Activated CD8-positive, alpha-beta memory T cell treated with anti-CD3 and anti-CD28 coated beads, Interleukin-2, amount 50 U/mL, for 48 hours (primary cell): ENCODE results near the gene TOP2B.

Source experiments
- DNase-seq: peaks from one replicate; pipeline ENCODE4 v3.0.0-alpha.2; 2020

TOP2B gene

DNA sequence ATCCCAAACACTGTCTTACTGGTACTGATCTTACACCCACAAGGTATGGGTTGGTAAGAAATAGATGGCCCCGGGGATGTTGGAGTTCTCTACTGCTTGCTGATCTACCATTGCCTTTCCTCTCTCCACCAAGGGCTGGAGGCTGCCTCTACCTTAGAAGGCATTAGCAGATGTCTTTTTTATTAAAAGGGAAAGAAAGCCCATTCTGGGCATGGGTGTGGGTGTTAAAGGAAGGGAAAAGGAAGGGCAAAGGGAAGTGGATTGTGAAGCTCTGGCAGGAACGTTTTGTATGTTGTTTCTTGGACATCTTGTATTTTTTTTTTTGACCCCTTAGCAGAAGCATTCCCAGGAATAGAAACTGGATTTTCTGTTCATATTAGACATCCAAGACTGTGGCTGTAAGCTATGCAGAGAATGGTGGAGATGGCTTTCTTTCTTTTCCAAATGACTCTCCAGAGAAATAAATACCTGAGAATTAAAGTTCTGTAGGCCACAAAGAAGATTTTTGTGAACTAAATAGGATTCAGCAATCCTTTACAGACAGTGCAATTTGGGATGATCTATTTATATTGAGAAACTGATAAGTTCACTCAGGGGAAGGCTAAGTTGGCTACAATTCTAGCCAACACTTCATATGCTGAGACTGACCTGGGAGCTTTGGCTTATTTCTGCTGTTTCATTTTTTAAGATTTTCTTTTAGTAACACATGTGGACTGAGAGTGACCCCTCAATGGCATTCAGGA is 108.8 kb downstream of the TOP2B start:
- DNase-seq = no peak

GRCh38 chr3:25554376-25554775 is 110.3 kb downstream of the TOP2B start:
- no peak for DNase-seq

- DNase-seq = no peak
Measured at GRCh38 chr3:25552251-25552650, 112.5 kb downstream of the TOP2B start.

DNA sequence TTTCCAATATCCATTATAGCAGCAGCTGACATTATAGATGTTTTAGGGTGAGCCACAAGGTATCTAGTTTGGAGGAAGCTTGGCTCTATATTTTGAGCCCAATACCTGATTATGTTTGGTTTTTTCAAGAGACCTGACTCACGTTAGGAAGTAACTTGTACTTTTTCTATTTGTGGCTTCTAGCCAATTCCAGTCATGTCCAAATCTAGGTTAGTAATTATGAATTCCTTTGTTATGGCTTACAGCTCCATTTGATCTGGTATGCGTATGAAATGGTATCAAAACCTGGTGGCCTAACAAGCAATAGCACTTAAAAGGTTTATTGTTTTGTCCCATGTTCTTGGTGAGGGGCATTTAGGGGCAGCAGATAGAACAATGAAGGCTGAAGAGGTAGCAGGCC is 115.9 kb downstream of the TOP2B start:
- DNase-seq = no peak

DNA sequence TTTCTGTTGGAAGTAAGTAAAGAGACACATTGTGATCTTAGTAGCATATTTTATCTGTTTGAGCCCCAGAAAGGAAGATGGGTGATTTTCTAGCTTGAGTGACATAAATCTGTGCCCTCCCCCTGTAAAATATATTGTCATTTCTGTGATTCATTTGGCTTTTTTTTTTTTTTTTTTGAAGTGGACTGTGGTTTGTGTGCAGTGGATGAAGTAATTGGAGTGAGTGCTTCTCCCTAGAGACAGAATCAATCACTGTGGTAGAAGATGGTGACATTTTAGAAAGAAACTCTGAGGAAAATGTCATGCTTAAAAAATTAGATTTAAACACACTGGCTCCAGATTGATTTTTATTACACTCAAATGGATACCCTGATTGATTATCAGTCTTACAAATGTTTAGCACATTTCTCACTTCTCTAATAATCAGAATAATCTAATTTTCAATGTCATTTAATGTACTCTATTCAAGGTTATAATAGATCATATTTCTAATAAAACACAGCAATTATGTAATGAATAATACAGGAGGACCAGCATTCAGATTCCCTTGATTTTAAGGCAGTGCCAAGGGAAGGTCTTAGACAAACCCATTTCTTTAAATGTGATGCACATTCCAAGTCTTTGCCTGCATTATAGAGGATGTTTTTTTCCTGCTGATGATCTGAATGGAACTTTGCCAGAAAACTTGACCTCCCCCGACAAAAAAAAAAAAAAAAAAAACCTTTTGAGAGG is 116.6 kb downstream of the TOP2B start:
- no peak for DNase-seq
